Measurements from ENCODE around the gene OR4B1.
"Not testable (repeated sequence)": the region's sequence is repeated elsewhere in the genome, so short reads cannot be mapped to it uniquely, and the experiment has no call there.

OR4B1 gene

GRCh38 chr11:48216510-48216909, at the start of gene OR4B1:
TSS of gene OR4B1 (plus strand) at chr11:48216810. CDS start at chr11:48216810, 0 bp downstream.
- no peak for DNase-seq

GRCh38 chr11:48167380-48167779, 49.2 kb upstream of the OR4B1 start:
- DNase-seq, result no peak

DNA sequence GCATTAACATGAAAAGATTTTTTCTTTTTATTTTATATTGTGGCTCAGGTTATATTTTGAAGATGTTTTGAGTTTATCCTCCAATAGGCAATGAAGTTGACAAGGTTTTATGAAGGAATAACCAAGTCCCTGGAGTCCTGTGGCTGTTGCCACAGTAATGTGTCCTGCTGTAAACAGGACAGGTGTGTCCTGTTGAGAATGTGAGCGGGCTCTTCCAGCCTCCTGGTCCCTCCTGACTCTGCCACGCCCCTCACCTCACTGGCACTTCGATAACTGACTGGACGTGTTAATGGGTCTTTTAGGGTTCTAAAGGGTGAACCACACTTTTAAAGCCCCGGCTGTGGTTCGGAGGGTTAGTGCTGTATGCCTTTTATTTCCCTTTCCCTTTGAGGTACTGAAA, 47.8 kb upstream of the OR4B1 start:
- DNase-seq, result no peak

DNA sequence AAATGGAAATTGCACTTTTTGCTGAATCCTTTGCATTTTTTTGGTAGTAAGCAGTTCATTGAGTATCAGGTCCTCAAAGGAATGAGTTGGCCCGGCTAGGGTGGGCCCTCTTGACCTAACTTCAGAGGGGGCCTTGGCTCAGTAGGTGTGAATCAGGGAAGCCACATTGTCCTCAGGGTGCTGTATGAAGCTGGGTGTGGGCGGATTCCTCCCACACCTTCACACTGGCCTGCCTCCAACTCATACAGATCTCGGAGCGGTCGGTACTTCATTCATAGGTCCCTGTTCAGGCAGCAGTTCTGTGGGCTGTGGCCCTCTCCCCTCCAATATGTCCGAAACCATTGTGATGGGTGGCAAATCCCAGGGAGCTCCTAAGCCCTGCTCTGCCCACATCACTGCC, 47.4 kb upstream of the OR4B1 start:
- no peak for DNase-seq

GRCh38 chr11:48169717-48170116, 46.9 kb upstream of the OR4B1 start:
- no peak for DNase-seq

GRCh38 chr11:48170241-48171233, 46.1 kb upstream of the OR4B1 start:
- DNase-seq, result no peak

DNA sequence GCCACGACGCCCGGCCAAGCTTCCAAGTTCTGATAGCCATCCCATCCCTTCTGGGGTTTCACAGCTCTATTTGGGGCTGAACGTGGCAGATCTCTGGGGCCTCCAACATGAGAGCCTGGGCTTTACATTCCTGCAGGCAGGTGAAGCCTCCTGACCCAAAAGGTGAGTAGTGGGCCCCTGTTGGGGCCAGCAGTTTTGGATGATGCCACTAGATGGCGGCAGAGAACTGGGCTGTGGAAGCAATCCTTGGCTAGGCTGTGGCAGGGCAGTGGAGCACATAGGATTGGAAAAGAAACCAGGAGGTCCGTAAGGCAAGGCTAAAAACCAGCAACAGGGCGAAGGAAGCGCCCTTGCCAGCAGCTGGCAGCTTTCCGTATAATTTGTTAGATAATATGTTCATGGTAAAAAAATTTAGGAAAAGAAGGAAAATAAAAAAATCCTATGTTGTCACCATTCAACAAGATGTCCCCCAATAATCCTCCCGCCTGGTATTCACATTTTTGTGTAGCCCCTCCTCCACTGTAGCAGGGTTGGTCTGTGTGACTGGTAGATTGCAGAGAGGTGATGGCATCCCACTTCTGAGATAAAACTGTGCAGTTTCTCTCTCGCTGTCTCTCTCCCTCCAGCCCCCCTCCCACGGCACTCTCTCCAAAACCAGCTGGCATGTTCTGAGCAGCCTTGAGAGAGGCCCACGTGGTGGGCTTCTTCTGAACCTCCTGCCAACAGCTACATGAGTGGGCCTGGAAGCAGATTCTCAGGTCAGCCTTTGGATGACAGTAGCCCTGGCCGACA, 43.6 kb upstream of the OR4B1 start:
- peak; percentile 25 for DNase-seq

DNA sequence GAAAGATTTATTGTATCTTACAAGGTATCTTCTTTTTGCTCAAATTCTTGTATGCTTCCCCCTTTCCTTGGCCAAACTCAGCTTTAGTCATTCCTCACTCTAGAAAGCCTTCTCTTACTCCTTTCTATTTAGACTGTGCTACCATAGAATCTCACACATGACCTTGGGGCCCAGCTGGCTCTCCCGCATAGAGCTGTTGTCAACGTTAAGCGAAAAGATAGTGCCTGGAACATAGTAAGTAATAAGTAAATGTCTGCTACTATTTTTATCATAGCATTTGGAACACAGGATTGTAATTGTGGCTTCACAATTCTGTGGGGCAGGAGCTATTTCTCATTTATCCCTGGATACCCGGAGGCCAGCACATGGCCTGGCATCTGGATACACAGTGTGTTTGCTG, 38.9 kb upstream of the OR4B1 start:
- DNase-seq, result no peak

DNA sequence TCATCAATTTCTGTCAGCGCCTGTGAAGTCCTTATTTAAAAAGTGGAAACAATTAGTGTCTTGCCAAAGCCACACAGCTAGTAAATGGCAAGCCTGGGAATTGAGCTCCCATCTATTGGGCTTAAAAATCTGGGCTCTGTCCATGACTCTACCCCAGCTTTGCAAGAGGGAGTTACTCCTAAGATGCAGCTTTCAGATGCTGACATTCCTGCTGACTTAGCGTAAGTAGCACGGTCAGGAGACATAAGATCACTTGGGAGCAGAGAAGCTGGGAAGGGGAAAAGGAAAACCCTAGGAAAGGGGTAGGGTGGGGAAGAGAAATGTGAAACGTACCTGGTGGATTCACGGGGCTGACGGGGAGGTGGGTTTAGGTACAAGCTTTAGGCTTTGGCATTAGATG, 36.0 kb upstream of the OR4B1 start:
- no peak for DNase-seq

- no peak for DNase-seq
Measured at GRCh38 chr11:48182860-48183526, 33.6 kb upstream of the OR4B1 start.

GRCh38 chr11:48184452-48184851, 32.2 kb upstream of the OR4B1 start:
- no peak for DNase-seq

DNA sequence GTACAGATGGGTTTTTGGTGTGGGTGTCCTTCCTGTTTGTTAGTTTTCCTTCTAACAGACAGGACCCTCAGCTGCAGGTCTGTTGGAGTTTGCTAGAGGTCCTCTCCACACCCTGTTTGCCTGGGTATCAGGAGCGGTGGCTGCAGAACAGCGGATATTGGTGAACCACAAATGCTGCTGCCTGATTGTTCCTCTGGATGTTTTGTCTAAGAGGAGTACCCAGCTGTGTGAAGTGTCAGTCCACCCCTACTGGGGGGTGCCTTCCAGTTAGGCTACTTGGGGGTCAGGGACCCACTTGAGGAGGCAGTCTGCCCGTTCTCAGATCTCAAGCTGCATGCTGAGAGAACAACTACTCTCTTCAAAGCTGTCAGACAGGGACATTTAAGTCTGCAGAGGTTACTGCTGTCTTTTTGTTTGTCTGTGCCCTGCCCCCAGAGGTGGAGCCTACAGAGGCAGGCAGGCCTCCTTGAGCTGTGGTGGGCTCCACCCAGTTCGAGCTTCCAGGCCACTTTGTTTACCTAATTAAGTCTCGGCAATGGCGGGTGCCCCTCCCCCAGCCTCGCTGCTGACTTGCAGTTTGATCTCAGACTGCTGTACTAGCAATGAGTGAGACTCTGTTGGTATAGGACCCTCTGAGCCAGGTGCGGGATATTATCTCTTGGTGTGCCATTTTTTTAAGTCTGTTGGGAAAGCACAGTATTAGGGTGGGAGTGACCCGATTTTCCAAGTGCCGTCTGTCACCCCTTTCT, 25.5 kb upstream of the OR4B1 start:
- DNase-seq, result not testable (repeated sequence)

GRCh38 chr11:48193876-48194275, 22.7 kb upstream of the OR4B1 start:
- no peak for DNase-seq

DNA sequence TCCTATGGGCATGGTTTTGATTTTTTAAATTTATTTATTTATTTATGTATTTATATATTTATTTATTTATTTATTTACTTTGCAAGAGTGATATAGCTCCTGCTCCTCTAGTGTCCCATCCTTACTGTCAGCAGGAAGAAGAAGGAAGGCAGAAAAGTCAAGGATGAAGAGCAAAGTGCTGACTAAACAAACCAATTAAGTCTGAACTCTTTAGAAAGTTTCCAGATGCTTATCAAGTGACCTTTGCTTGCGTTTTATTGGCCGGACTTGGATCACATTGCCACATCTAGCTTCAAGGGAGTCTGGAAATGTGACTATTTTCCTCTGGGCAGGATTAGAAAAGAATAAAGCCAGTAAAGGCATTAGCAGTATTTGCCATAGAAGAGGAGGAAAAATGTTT, 8.7 kb upstream of the OR4B1 start:
- DNase-seq, result no peak

DNA sequence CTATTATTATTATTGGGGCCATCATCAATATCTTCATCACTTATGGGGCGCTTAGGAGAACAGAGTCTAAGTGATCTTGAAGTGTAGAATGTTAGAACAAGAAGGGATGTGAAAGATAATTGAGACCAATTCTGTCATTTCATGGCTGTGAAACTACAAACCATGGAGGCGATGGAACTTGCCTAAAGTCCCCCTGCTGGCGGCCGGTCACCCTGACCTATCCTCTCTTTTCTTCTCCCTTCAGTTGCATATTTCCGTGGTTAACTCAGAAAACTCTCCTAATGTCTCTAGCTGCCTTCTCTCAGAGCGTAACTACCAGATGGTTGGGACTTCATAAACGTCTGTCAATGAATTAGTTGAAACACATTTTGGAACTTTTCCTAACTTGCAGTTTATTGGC, 6.6 kb upstream of the OR4B1 start:
- no peak for DNase-seq

GRCh38 chr11:48228761-48229160, 12.2 kb downstream of the OR4B1 start:
- no peak for DNase-seq

DNA sequence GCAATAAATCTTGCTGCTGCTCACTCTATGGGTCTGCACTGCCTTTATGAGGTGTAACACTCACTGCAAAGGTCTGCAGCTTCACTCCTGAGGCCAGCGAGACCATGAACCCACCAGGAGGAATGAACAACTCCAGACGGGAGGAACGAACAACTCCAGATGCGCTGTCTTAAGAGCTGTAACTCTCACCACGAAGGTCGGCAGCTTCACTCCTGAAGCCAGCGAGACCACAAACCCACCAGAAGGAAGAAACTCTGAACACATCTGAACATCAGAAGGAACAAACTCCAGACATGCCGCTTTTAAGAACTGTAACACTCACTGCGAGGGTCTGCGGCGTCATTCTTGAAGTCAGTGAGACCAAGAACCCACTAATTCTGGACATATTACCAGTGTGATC, 13.4 kb downstream of the OR4B1 start:
- not testable (repeated sequence) for DNase-seq

GRCh38 chr11:48237727-48238126, 21.1 kb downstream of the OR4B1 start:
- DNase-seq, result no peak

DNA sequence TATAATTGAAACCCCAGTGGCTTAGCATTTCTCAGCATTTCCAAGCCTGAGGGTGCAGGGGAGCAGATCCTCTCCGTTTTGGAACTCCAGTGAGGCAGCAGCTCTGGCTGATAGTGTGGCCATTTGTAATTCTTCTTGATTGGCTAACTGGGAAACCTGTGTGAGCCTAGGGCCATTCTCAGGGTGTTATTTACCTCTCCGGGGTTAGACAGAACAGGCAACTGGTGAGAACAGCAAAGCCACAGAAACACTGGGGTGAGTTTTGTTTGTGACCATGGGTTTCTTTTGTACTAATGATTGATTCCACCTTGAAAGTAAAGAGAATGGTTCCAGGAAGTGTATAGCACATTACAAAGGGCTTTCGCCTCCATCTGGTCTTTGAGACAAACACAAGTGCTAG, 25.9 kb downstream of the OR4B1 start:
- DNase-seq, result no peak

DNA sequence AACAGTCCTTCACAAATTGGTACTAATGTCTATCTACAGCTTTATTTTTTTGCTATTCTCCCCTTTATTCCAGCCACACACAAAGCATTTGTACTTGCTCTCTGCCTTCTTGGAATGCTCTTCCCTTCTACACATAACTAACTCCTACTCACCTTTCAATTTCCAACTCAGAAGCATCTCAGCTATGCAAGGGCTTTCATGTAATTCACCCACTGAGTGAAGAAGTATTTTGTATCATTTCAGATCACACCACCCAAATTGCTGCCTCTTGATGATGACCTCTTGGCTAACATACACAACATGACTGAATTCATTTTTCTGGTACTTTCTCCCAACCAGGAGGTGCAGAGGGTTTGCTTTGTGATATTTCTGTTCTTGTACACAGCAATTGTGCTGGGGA, 28.2 kb downstream of the OR4B1 start, which contains the start of gene OR4X2:
Gene OR4X2 (plus strand): TSS at position 301 of the 400 bp plus-strand sequence. CDS start 0 bp downstream, at position 301.
- DNase-seq, result no peak

- DNase-seq, result no peak
Measured at GRCh38 chr11:48248902-48249301, 32.3 kb downstream of the OR4B1 start.

- DNase-seq, result no peak
Measured at GRCh38 chr11:48261600-48261999, 45.0 kb downstream of the OR4B1 start.
